C4-2B (cell line): ENCODE measurements around the gene VTI1A.
"Not testable (repeated sequence)": the region's sequence is repeated elsewhere in the genome, so short reads cannot be mapped to it uniquely, and the experiment has no call there.

Experiments
- H3K27ac ChIP-seq: fragments of 450-650 bp; 2 replicates; pipeline ENCODE4 v1.5.1; 2017
- ZFX ChIP-seq: fragments of 450-650 bp; IDR thresholded peaks from 2 replicates; pipeline ENCODE4 v1.6.1; 2017
- TF ChIP-seq, protein P1 (sequence below): fragments of 450-650 bp; conservative IDR thresholded peaks from 2 replicates; pipeline ENCODE4 v1.5.1; 2017; ENCODE audit warnings: mild to moderate bottlenecking

Gene VTI1A

DNA sequence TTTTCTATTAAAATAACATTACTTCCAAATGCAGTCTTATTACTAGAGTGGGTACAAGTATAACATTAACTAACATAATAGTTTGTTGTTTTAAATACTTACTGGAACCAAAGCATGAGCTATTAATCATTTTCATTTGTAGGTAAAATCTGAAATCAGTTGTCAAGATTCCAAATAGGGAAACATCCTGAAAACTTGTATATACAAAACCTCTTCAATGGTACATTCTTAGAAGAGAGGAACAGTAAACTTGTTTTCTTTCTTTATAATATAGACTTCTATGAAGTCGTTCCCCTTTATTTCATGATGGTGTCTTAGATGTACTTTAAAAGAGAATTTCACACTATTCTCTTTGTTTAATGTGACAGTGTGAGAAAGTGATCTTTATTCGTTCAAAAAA lies 85.9 kb downstream of the VTI1A start:
- TF ChIP-seq, protein P1, sequence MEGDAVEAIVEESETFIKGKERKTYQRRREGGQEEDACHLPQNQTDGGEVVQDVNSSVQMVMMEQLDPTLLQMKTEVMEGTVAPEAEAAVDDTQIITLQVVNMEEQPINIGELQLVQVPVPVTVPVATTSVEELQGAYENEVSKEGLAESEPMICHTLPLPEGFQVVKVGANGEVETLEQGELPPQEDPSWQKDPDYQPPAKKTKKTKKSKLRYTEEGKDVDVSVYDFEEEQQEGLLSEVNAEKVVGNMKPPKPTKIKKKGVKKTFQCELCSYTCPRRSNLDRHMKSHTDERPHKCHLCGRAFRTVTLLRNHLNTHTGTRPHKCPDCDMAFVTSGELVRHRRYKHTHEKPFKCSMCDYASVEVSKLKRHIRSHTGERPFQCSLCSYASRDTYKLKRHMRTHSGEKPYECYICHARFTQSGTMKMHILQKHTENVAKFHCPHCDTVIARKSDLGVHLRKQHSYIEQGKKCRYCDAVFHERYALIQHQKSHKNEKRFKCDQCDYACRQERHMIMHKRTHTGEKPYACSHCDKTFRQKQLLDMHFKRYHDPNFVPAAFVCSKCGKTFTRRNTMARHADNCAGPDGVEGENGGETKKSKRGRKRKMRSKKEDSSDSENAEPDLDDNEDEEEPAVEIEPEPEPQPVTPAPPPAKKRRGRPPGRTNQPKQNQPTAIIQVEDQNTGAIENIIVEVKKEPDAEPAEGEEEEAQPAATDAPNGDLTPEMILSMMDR, result no peak
- TF ChIP-seq ZFX, result no peak
- no peak overlapping the region for H3K27ac ChIP-seq

GRCh38 chr10:112533916-112534315 lies 86.9 kb downstream of the VTI1A start:
- no peak for TF ChIP-seq ZFX
- TF ChIP-seq, protein P1, result no peak
- no peak overlapping the region for H3K27ac ChIP-seq

- no peak for TF ChIP-seq ZFX
- TF ChIP-seq, protein P1, result no peak
- no peak overlapping the region for H3K27ac ChIP-seq
These were observed 88.5 kb downstream of the VTI1A start for GRCh38 chr10:112535531-112535951.

DNA sequence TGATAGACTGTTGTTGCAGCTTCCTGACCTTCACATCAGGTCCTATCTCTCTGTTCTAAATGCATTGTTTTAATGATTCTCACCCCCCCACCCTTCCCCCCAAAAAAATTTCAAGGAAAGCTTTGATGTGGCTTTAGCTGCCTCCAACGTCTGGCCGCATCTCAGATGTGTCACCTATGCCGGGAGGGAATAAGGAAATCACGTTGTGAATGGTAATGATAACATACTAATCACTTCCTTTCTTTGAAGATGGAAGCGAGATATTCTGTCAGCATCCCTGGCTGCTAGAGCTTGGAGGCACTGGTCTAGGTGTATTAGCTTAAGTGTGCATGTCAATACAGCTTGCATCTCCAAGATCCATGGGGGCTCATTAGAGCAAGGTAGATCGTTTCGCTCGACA lies 89.6 kb downstream of the VTI1A start:
- no peak for TF ChIP-seq ZFX
- TF ChIP-seq, protein P1, result no peak
- no peak overlapping the region for H3K27ac ChIP-seq

GRCh38 chr10:112538168-112538567 lies 91.2 kb downstream of the VTI1A start:
- TF ChIP-seq, protein P1, result no peak
- no peak for TF ChIP-seq ZFX
- H3K27ac ChIP-seq, result no peak overlapping the region

- no peak for TF ChIP-seq ZFX
- TF ChIP-seq, protein P1, result no peak
- no peak overlapping the region for H3K27ac ChIP-seq
These were observed 92.3 kb downstream of the VTI1A start for GRCh38 chr10:112539340-112539739.

DNA sequence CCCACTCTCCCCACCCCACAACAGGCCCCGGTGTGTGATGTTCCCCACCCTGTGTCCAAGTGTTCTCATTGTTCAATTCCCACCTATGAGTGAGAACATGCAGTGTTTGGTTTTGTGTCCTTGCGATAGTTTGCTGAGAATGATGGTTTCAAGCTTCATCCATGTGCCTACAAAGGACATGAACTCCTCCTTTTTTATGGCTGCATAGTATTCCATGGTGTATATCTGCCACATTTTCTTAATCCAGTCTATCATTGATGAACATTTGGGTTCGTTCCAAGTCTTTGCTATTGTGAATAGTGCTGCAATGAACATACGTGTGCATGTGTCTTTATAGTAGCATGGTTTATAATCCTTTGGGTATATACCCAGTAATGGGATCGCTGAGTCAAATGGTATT lies 95.8 kb downstream of the VTI1A start:
- H3K27ac ChIP-seq, result not testable (repeated sequence)

DNA sequence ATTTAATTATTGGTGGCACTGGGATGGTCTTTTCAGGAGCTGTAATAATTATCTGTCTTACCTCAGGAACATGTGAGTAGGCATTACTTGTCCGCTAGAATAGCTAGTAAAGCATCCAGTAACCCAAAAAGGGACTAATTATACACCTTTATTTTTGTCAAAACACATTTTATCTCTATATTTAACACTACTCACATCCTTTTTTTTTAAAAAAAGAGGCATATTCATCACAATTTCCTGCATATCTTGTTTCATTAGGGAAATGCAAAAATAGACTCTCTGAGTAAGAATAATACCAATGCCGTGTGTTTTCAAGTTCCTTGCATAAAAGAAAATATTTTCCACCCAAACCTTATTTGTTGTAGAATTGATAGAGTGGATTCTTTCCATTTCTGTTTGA lies 99.5 kb downstream of the VTI1A start:
- no peak for TF ChIP-seq ZFX
- TF ChIP-seq, protein P1, result no peak
- H3K27ac ChIP-seq, result no peak overlapping the region
